SH-SY5Y (cell line): ENCODE measurements around the gene TNFSF15.

Experiments used
- GATA2 ChIP-seq: IDR thresholded peaks from 2 replicates; pipeline ENCODE4 v1.6.1; 2011; ENCODE audit warnings: mild to moderate bottlenecking, low read depth, low read length
- GATA3 ChIP-seq: IDR thresholded peaks from 2 replicates; pipeline ENCODE4 v1.6.1; 2011; ENCODE audit warnings: low read depth, mild to moderate bottlenecking, low read length, moderate library complexity

DNA sequence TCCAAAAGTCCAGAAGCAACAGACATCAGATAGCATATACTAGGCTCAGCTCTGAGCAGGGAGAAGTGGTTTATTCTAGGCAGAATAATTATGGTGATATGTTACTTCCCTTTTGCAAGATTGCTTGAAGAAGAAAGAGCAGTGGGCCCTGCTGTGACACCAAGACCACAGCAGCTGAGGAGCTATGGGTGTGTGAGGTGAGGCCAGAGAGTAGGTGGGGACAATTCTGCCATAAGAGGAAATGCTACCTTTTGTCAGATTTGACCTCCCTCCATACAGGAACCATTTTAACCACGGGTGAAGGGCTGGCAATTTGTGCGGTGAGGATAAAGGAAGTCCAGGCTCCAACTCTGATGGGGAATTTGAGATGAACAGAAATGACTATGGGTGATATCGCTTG lies 51.3 kb downstream of the TNFSF15 start:
- TF ChIP-seq GATA2 (no peak), GATA3 (no peak)
